Choroid plexus epithelial cell (primary cell): ENCODE measurements around the gene STEAP2.

Experiments
- DNase-seq: peaks from one replicate; pipeline ENCODE4 v3.0.0-alpha.2; 2010; ENCODE audit warnings: low read depth
- H3K4me3 ChIP-seq: 2 replicates; pipeline ENCODE4 v1.5.1; 2011; ENCODE audit warnings: low read depth, mild to moderate bottlenecking, control low read depth, low read length, moderate library complexity
- TF ChIP-seq, protein P1 (sequence below): conservative IDR thresholded peaks from 2 replicates; pipeline ENCODE4 v1.5.1; 2011; ENCODE audit warnings: low read depth, mild to moderate bottlenecking, control low read depth, inconsistent platforms, low read length, moderate library complexity

Gene STEAP2

GRCh38 chr7:90276033-90276728 is 64.6 kb downstream of the STEAP2 start:
- H3K4me3 ChIP-seq, result no peak overlapping the region
- DNase-seq, result no peak
- TF ChIP-seq, protein P1, sequence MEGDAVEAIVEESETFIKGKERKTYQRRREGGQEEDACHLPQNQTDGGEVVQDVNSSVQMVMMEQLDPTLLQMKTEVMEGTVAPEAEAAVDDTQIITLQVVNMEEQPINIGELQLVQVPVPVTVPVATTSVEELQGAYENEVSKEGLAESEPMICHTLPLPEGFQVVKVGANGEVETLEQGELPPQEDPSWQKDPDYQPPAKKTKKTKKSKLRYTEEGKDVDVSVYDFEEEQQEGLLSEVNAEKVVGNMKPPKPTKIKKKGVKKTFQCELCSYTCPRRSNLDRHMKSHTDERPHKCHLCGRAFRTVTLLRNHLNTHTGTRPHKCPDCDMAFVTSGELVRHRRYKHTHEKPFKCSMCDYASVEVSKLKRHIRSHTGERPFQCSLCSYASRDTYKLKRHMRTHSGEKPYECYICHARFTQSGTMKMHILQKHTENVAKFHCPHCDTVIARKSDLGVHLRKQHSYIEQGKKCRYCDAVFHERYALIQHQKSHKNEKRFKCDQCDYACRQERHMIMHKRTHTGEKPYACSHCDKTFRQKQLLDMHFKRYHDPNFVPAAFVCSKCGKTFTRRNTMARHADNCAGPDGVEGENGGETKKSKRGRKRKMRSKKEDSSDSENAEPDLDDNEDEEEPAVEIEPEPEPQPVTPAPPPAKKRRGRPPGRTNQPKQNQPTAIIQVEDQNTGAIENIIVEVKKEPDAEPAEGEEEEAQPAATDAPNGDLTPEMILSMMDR, result no peak
